OCI-LY3 (cell line): ENCODE measurements around the gene NUP62.

Source experiments
- CTCF ChIP-seq: fragments of 200-600, 300-600 bp; sonication (generic); IDR thresholded peaks from 2 replicates; pipeline ENCODE4 v1.5.1; 2014; ENCODE audit warnings: antibody characterized with exemption, low read length, low read depth
- EZH2phosphoT487 ChIP-seq: fragments of 200-600 bp; shearing (Covaris generic); IDR thresholded peaks from 2 replicates; pipeline ENCODE4 v1.6.1; 2018; ENCODE audit warnings: antibody characterized with exemption, mixed run types, low read depth

GRCh38 chr19:49918089-49918488 lies 11.2 kb downstream of the NUP62 start:
- TF ChIP-seq CTCF, result no peak
- TF ChIP-seq EZH2phosphoT487, result no peak
